SK-N-SH treated with all-trans-retinoic acid at 6 μM for 48 hours (cell line): ENCODE results near the gene OXA1L.

ENCODE experiments used
- GLIS3 ChIP-seq: fragments of 250-450 bp; sonication (Bioruptor Pico); IDR thresholded peaks from 2 replicates; pipeline ENCODE4 v1.5.0; 2020; ENCODE audit warnings: mild to moderate bottlenecking, moderate library complexity
- RARB ChIP-seq: fragments of 250-450 bp; sonication (Bioruptor Pico); IDR thresholded peaks from 2 replicates; pipeline ENCODE4 v1.8.0; 2021; ENCODE audit warnings: mild to moderate bottlenecking, moderate library complexity
- SNAI2 ChIP-seq: fragments of 250-450 bp; sonication (Bioruptor Pico); IDR thresholded peaks from 2 replicates; pipeline ENCODE4 v1.5.0; 2020; ENCODE audit warnings: mild to moderate bottlenecking, moderate library complexity
- TOX ChIP-seq: fragments of 250-450 bp; sonication (Bioruptor Pico); IDR thresholded peaks from 2 replicates; pipeline ENCODE4 v1.8.0; 2021; ENCODE audit warnings: mild to moderate bottlenecking, moderate library complexity, borderline replicate concordance
- ZC3H10 ChIP-seq: fragments of 250-450 bp; sonication (Bioruptor Pico); IDR thresholded peaks from 2 replicates; pipeline ENCODE4 v1.5.1; 2021; ENCODE audit warnings: mild to moderate bottlenecking, moderate library complexity
- ZFP3 ChIP-seq: fragments of 250-450 bp; sonication (Bioruptor Pico); IDR thresholded peaks from 2 replicates; pipeline ENCODE4 v1.5.0; 2020; ENCODE audit warnings: mild to moderate bottlenecking, moderate library complexity
- ZFP30 ChIP-seq: fragments of 450-650 bp; formaldehyde crosslinking; IDR thresholded peaks from 2 replicates; pipeline ENCODE4 v1.5.0; 2022; ENCODE audit warnings: mild to moderate bottlenecking, moderate library complexity
- ZNF565 ChIP-seq: fragments of 450-650 bp; formaldehyde crosslinking; conservative IDR thresholded peaks from 2 replicates; pipeline ENCODE4 v1.5.0; 2020; ENCODE audit warnings: low read depth, mild to moderate bottlenecking, moderate library complexity
- ZNF70 ChIP-seq: fragments of 450-650 bp; formaldehyde crosslinking; IDR thresholded peaks from 2 replicates; pipeline ENCODE4 v1.5.0; 2020; ENCODE audit warnings: mild to moderate bottlenecking, moderate library complexity
- TF ChIP-seq, protein P1 (sequence below): fragments of 250-450 bp; sonication (Bioruptor Pico); IDR thresholded peaks from 2 replicates; pipeline ENCODE4 v1.5.1; 2021; ENCODE audit warnings: mild to moderate bottlenecking, moderate library complexity
- TF ChIP-seq, protein P2 (sequence below): fragments of 250-450 bp; sonication (Bioruptor Pico); IDR thresholded peaks from 2 replicates; pipeline ENCODE4 v1.8.0; 2020; ENCODE audit warnings: mild to moderate bottlenecking, moderate library complexity, borderline replicate concordance
- TF ChIP-seq, protein P3 (sequence below): fragments of 250-450 bp; sonication (Bioruptor Pico); IDR thresholded peaks from 2 replicates; pipeline ENCODE4 v1.5.1; 2020; ENCODE audit warnings: low read depth, mild to moderate bottlenecking, moderate library complexity
- TF ChIP-seq, protein P4 (sequence below): fragments of 250-450 bp; sonication (Bioruptor Pico); IDR thresholded peaks from 2 replicates; pipeline ENCODE4 v1.5.0; 2020; ENCODE audit warnings: mild to moderate bottlenecking, moderate library complexity

DNA sequence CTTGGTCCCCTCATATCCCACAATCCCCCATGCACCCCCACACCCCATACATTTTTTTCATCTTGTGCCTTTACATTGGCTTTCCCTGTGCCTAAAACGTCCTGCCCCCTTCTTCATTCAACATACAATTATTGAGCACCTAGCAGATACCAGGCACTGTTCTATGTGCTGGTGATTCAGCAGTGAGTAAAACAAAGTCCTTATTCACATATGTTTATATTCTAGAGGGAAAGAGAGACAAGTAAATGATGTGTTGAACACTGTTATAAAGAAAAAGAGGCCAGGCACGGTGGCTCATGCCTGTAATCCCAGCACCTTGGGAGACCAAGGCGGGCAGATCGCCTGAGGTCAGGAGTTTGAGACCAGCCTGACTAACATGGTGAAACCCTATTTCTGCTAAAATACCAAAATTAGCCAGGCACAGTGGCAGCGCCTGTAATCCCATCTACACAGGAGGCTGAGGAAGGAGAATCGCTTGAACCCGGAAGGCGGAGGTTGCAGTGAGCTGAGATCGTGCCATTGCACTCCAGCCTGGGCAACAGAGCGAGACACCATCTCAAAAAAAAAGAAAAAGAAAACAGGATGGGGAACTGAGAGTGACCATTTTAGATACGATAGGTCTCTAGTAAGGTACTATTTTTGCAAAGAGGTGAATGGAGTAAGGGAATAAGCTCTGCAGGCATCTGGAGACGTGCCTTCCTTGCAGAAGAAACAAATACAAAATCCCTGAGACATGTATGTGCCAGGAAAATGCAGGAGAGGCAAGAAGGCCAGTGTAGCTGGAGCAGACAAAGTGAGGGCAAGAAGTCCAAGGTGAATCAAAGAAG is 36.6 kb downstream of the OXA1L start:
- TF ChIP-seq, protein P1, sequence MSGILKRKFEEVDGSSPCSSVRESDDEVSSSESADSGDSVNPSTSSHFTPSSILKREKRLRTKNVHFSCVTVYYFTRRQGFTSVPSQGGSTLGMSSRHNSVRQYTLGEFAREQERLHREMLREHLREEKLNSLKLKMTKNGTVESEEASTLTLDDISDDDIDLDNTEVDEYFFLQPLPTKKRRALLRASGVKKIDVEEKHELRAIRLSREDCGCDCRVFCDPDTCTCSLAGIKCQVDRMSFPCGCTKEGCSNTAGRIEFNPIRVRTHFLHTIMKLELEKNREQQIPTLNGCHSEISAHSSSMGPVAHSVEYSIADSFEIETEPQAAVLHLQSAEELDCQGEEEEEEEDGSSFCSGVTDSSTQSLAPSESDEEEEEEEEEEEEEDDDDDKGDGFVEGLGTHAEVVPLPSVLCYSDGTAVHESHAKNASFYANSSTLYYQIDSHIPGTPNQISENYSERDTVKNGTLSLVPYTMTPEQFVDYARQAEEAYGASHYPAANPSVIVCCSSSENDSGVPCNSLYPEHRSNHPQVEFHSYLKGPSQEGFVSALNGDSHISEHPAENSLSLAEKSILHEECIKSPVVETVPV (CRISPR knock-in tag) = no peak
- TF ChIP-seq, protein P2, sequence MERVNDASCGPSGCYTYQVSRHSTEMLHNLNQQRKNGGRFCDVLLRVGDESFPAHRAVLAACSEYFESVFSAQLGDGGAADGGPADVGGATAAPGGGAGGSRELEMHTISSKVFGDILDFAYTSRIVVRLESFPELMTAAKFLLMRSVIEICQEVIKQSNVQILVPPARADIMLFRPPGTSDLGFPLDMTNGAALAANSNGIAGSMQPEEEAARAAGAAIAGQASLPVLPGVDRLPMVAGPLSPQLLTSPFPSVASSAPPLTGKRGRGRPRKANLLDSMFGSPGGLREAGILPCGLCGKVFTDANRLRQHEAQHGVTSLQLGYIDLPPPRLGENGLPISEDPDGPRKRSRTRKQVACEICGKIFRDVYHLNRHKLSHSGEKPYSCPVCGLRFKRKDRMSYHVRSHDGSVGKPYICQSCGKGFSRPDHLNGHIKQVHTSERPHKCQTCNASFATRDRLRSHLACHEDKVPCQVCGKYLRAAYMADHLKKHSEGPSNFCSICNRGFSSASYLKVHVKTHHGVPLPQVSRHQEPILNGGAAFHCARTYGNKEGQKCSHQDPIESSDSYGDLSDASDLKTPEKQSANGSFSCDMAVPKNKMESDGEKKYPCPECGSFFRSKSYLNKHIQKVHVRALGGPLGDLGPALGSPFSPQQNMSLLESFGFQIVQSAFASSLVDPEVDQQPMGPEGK (CRISPR knock-in tag) = no peak
- TF ChIP-seq, protein P3, sequence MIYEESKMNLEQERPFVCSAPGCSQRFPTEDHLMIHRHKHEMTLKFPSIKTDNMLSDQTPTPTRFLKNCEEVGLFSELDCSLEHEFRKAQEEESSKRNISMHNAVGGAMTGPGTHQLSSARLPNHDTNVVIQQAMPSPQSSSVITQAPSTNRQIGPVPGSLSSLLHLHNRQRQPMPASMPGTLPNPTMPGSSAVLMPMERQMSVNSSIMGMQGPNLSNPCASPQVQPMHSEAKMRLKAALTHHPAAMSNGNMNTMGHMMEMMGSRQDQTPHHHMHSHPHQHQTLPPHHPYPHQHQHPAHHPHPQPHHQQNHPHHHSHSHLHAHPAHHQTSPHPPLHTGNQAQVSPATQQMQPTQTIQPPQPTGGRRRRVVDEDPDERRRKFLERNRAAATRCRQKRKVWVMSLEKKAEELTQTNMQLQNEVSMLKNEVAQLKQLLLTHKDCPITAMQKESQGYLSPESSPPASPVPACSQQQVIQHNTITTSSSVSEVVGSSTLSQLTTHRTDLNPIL = no peak
- no peak for TF ChIP-seq RARB (CRISPR knock-in tag)
- TF ChIP-seq ZNF70 = no peak
- no peak for TF ChIP-seq TOX (CRISPR knock-in tag)
- no peak for TF ChIP-seq ZFP30 (CRISPR knock-in tag)
- TF ChIP-seq ZFP3 (CRISPR knock-in tag) = no peak
- TF ChIP-seq SNAI2 (CRISPR knock-in tag) = no peak
- no peak for TF ChIP-seq ZNF565
- TF ChIP-seq ZC3H10 (CRISPR knock-in tag) = no peak
- TF ChIP-seq, protein P4, sequence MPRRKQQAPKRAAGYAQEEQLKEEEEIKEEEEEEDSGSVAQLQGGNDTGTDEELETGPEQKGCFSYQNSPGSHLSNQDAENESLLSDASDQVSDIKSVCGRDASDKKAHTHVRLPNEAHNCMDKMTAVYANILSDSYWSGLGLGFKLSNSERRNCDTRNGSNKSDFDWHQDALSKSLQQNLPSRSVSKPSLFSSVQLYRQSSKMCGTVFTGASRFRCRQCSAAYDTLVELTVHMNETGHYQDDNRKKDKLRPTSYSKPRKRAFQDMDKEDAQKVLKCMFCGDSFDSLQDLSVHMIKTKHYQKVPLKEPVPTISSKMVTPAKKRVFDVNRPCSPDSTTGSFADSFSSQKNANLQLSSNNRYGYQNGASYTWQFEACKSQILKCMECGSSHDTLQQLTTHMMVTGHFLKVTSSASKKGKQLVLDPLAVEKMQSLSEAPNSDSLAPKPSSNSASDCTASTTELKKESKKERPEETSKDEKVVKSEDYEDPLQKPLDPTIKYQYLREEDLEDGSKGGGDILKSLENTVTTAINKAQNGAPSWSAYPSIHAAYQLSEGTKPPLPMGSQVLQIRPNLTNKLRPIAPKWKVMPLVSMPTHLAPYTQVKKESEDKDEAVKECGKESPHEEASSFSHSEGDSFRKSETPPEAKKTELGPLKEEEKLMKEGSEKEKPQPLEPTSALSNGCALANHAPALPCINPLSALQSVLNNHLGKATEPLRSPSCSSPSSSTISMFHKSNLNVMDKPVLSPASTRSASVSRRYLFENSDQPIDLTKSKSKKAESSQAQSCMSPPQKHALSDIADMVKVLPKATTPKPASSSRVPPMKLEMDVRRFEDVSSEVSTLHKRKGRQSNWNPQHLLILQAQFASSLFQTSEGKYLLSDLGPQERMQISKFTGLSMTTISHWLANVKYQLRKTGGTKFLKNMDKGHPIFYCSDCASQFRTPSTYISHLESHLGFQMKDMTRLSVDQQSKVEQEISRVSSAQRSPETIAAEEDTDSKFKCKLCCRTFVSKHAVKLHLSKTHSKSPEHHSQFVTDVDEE (CRISPR knock-in tag) = no peak
- no peak for TF ChIP-seq GLIS3 (CRISPR knock-in tag)
